ENCODE measurements around the gene NFATC1.

GRCh38 chr18:79373736-79374135 lies 22.0 kb upstream of the NFATC1 start:
- TF ChIP-seq CTCF (conservative IDR thresholded peaks at IDR 0.05), result no peak
- no peak for TF ChIP-seq ZFX (IDR thresholded peaks at IDR 0.05)

All from C4-2B (cell line).